Measurements from ENCODE around the gene HPS1.

The HPS1 gene

DNA sequence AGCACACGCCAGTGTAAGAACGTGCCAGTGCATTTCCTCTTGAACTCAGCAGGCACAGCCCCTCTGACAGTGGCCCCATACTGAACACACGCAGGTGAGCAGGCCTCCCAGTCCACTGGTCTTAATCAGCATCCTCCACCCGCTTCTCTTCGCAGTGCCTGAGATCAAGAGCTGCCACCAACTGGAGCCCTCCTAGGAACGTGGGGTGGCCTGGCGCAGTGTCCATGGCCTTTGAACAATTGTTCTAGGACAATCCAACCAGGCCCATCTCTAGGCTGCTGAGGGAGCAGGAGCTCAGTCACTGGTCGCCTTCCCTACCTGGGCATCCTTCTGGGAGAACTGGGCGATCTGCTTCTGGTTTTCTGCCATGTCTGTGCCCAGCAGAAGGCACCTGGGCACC is 47.0 kb downstream of the HPS1 start:
- Histone ChIP-seq H3K4me3 (ENCODE audit: low read depth, low read length) (no peak overlapping the region), H3K27ac (ENCODE audit: low read depth, low read length) (no peak overlapping the region), H3K36me3 (ENCODE audit: control insufficient read depth, insufficient read depth, low read length) (peaks cover 6% of the 10 kb centered on the region; the same call in 1 of the 2 replicates), H3K9me3 (ENCODE audit: control insufficient read depth, insufficient read depth, low read depth, low read length) (no peaks in the 10 kb centered on the region), H3K9ac (ENCODE audit: low read length) (no peak overlapping the region), H3K27me3 (ENCODE audit: control insufficient read depth, insufficient read depth, low read length) (no peaks in the 10 kb centered on the region), H3K4me1 (ENCODE audit: control insufficient read depth, insufficient read depth, low read length) (no peaks in the 10 kb centered on the region; the same call in 1 of the 2 replicates)

DNA sequence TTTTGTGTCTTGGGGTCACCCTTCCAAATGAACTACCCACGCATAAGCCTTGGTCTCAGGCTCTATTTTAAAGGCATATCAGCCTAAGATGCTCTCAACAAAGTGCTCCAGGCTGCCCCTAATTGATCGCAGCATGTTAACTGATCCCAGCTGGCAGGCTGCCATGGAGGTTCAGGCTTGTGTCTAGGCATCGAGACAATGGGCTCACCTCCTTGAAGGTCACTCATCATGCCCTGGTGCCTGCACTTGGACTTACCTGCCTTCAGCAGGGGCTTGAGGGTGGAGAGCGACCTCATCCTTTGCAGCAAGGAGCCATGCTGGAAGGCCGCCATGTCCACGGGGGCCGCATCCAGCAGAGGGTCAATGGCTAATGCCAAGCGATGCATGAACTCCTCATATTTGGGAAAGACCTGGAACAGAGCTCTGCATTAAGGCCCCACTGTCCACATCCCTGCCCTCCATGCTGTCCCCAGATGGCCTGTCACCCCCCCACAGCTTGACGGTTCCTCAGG is 49.6 kb downstream of the HPS1 start:
- Histone ChIP-seq H3K4me3 (ENCODE audit: low read depth, low read length) (no peak overlapping the region), H3K4me1 (ENCODE audit: control insufficient read depth, insufficient read depth, low read length) (no peaks in the 10 kb centered on the region), H3K27ac (ENCODE audit: low read depth, low read length) (no peak overlapping the region), H3K9me3 (ENCODE audit: control insufficient read depth, insufficient read depth, low read depth, low read length) (no peaks in the 10 kb centered on the region), H3K27me3 (ENCODE audit: control insufficient read depth, insufficient read depth, low read length) (no peaks in the 10 kb centered on the region), H3K9ac (ENCODE audit: low read length) (no peak overlapping the region), H3K36me3 (ENCODE audit: control insufficient read depth, insufficient read depth, low read length) (peaks cover 6% of the 10 kb centered on the region; the same call in 1 of the 2 replicates)

DNA sequence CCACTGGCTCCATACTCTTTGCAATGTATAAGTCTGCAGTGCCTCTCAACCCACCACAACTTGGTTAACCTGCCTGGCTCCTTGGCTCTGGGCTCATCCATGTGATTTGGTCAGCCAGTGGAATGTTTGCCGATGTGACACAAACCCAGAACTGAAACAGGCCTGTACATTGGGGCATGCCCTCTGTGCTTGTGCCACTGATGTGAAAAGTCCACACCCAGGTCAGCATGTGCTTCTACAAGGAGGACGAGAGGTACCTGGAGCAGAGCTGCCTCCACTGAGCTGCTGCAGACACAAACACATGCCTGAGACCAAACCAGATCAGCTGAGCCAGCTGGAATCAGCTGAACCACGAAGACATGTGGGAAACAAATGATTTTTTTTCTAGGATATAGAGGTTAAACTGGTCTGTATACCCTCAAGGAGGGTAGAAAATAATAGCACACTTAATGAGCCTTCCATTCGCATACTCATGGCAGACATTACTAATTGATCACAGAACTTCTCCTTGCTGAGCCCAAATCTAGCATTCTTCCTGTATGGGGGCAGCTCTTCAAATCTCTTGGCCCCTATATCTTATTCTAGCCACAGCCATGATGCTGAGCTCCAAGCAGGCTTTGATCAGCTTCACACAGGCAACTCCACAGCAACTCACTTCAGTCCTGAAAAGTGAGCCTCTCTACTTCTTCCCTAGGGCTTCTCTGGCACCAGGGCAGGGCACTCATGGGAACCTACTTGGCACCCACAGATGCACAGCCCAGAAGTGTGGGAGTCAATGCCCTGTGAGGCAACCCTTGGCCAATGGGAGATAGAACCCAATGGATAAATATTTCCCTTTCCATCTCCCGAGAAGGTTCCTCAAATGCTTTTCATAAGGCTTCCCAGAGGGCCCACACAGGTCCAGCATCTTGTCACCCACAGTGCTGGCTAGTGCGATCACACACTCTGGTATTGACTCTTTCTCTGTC is 50.4 kb downstream of the HPS1 start:
- Histone ChIP-seq H3K4me3 (ENCODE audit: low read depth, low read length) (no peak overlapping the region), H3K36me3 (ENCODE audit: control insufficient read depth, insufficient read depth, low read length) (peaks cover 6% of the 10 kb centered on the region; the same call in 1 of the 2 replicates), H3K9ac (ENCODE audit: low read length) (no peak overlapping the region)

DNA sequence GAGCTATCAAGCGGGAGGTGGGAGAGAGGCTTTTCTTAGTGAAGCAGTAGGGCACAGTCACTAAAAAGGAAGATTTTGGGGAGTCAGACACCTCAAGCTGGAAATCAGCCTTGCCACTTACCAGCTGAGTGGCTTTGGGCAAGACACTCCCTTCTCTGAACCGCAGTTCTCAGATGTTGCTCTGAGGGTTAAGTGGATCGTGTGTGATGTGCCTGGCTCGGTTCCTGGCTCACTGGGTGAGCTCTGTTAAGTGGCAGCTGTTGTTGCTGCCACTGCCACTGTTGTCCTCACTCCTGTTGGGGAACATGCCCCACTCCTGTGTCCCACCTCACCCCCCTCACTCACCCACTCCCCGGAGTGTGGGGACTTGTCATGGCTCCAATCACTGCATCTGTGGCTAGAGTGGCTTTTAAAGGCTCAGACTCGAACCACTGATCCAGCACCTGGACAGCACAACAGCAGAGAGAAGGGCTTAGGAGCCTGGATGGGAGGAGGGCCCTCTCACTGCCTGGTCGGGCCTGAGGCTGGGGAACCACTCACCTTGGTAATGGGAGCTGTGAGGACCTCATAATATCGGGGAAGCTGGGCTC is 51.8 kb downstream of the HPS1 start:
- Histone ChIP-seq H3K9ac (ENCODE audit: low read length) (no peak overlapping the region), H3K27ac (ENCODE audit: low read depth, low read length) (no peak overlapping the region), H3K4me3 (ENCODE audit: low read depth, low read length) (no peak overlapping the region), H3K36me3 (ENCODE audit: control insufficient read depth, insufficient read depth, low read length) (peaks cover 6% of the 10 kb centered on the region; the same call in 1 of the 2 replicates), H3K27me3 (ENCODE audit: control insufficient read depth, insufficient read depth, low read length) (no peaks in the 10 kb centered on the region), H3K9me3 (ENCODE audit: control insufficient read depth, insufficient read depth, low read depth, low read length) (no peaks in the 10 kb centered on the region), H3K4me1 (ENCODE audit: control insufficient read depth, insufficient read depth, low read length) (no peaks in the 10 kb centered on the region)

More for the DNA sequence above, 50.4 kb downstream of the HPS1 start:
- no peaks in the 10 kb centered on the region for H3K4me1 ChIP-seq (ENCODE audit: control insufficient read depth, insufficient read depth, low read length)
- H3K27ac ChIP-seq (ENCODE audit: low read depth, low read length), result no peak overlapping the region
- H3K27me3 ChIP-seq (ENCODE audit: control insufficient read depth, insufficient read depth, low read length), result no peaks in the 10 kb centered on the region
- H3K9me3 ChIP-seq (ENCODE audit: control insufficient read depth, insufficient read depth, low read depth, low read length), result no peaks in the 10 kb centered on the region

DNA sequence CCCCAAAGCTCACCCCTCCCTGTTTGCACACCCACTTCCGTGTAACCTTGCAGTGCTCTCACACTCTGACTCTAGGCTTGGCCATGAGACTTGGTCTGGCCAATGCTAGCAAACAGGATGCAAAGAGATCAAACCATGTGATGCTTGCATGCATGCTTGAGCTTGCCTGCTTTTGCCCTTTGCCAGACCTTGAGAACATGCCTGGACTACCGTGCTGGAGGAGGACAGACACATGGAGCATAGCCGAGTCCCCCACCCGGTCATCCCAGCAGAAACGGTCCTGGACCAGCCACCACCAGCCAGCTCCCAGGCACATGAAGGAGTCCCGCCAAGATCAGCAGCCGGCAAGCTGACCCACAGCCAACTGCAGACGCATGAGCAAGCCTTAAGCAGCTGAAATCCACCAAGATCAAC is 55.1 kb downstream of the HPS1 start:
- Histone ChIP-seq H3K4me3 (ENCODE audit: low read depth, low read length) (no peak overlapping the region), H3K36me3 (ENCODE audit: control insufficient read depth, insufficient read depth, low read length) (peaks cover under 1% of the 10 kb centered on the region; the same call in 1 of the 2 replicates), H3K27me3 (ENCODE audit: control insufficient read depth, insufficient read depth, low read length) (no peaks in the 10 kb centered on the region), H3K9me3 (ENCODE audit: control insufficient read depth, insufficient read depth, low read depth, low read length) (no peaks in the 10 kb centered on the region), H3K27ac (ENCODE audit: low read depth, low read length) (no peak overlapping the region), H3K9ac (ENCODE audit: low read length) (no peak overlapping the region), H3K4me1 (ENCODE audit: control insufficient read depth, insufficient read depth, low read length) (no peaks in the 10 kb centered on the region)

DNA sequence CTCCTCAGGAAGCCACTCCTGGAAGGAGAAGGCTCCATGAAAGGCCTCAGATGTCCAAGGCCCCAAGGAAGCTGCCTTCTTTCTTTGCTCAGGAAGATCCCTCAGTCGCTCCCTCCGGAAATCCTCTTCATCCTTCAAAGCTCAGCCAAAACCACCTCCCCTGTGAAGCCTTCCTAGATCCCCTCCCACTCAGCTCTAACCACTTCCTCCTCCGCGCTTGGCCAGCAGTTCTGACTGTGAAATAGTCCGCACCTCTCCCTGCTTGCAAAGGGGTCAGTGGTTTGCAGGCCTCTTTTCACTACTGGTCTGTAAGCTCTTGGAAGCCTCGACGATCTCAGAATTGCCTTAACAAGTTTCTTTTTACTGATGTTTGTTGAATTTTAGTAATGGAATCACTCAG is 55.7 kb downstream of the HPS1 start:
- Histone ChIP-seq H3K4me3 (ENCODE audit: low read depth, low read length) (no peak overlapping the region), H3K9ac (ENCODE audit: low read length) (no peak overlapping the region), H3K27me3 (ENCODE audit: control insufficient read depth, insufficient read depth, low read length) (no peaks in the 10 kb centered on the region), H3K4me1 (ENCODE audit: control insufficient read depth, insufficient read depth, low read length) (no peaks in the 10 kb centered on the region), H3K36me3 (ENCODE audit: control insufficient read depth, insufficient read depth, low read length) (no peaks in the 10 kb centered on the region), H3K9me3 (ENCODE audit: control insufficient read depth, insufficient read depth, low read depth, low read length) (no peaks in the 10 kb centered on the region), H3K27ac (ENCODE audit: low read depth, low read length) (no peak overlapping the region)

DNA sequence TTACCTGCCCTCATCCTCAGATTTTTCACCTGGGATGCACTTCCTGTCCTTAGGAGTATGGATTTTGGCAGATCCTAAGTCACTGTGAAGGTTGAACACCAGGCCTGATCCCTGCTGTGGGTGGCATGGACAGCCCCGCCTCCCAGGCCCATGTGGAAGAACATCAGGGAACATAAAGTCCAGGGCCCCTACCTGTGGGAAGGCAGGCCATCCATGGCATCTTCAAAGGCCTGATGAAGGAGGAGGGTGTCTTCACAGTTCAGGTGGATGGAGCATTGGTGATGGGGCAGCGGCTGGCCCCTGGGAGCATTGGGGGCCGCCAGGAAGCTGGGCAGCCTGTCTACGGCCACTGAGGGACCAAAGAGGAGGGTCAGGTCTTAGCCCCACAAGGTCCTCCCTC is 56.3 kb downstream of the HPS1 start:
- Histone ChIP-seq H3K4me3 (ENCODE audit: low read depth, low read length) (no peak overlapping the region), H3K9me3 (ENCODE audit: control insufficient read depth, insufficient read depth, low read depth, low read length) (no peaks in the 10 kb centered on the region), H3K4me1 (ENCODE audit: control insufficient read depth, insufficient read depth, low read length) (no peaks in the 10 kb centered on the region), H3K27ac (ENCODE audit: low read depth, low read length) (no peak overlapping the region), H3K36me3 (ENCODE audit: control insufficient read depth, insufficient read depth, low read length) (no peaks in the 10 kb centered on the region), H3K27me3 (ENCODE audit: control insufficient read depth, insufficient read depth, low read length) (no peaks in the 10 kb centered on the region), H3K9ac (ENCODE audit: low read length) (no peak overlapping the region)

DNA sequence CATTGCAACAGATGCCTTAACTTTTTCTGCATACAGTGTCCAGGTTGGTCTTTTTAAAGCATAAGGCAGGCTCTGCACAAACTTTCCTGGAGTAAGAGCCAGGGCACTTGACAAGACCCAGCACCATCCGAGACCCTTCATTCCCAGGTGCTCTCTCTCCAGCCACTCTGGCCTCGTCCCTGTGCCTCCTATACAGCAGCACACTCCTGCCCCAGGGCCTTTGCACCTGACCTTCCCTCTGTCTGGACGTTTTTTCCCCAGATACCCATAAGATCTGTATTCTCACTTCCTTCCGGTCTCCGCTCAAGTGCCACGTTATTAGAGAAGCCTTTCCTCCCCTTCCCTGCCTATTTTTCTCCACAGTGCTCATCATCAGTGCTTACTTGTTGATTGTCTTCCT is 57.3 kb downstream of the HPS1 start:
- no peak overlapping the region for H3K27ac ChIP-seq (ENCODE audit: low read depth, low read length)
- no peaks in the 10 kb centered on the region for H3K36me3 ChIP-seq (ENCODE audit: control insufficient read depth, insufficient read depth, low read length)
- no peak overlapping the region for H3K9ac ChIP-seq (ENCODE audit: low read length)
- H3K4me1 ChIP-seq (ENCODE audit: control insufficient read depth, insufficient read depth, low read length), result no peaks in the 10 kb centered on the region
- no peaks in the 10 kb centered on the region for H3K9me3 ChIP-seq (ENCODE audit: control insufficient read depth, insufficient read depth, low read depth, low read length)
- no peak overlapping the region for H3K4me3 ChIP-seq (ENCODE audit: low read depth, low read length)
- no peaks in the 10 kb centered on the region for H3K27me3 ChIP-seq (ENCODE audit: control insufficient read depth, insufficient read depth, low read length)

DNA sequence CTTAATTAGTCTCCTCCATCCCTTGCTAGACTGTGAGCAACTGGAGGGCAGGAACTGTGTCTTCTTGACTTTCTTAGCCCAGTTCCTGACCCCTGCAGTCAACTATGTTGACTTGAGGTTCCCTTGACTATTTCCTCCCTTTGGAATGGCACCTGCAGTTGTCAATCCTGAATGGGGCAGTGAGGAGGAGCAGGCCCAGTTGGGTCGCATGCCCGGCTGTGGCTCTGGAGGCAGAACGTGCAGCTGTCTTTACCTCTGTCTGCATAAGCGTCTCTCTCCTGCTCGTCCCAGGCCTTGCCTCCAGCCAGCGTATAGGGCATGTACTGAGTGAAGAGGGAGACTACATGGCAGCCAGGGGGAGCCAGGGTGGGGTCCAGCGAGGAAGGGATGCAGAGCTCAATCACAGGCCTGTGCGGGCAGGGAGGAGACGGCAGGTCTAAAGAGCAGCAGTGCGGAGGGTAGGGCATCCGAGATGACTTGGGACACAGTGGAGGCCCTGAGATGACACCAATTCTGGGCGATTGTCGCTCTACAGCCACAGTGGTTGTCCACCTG is 58.6 kb downstream of the HPS1 start:
- Histone ChIP-seq H3K4me1 (ENCODE audit: control insufficient read depth, insufficient read depth, low read length) (no peaks in the 10 kb centered on the region), H3K27ac (ENCODE audit: low read depth, low read length) (no peak overlapping the region), H3K9ac (ENCODE audit: low read length) (no peak overlapping the region), H3K36me3 (ENCODE audit: control insufficient read depth, insufficient read depth, low read length) (no peaks in the 10 kb centered on the region), H3K27me3 (ENCODE audit: control insufficient read depth, insufficient read depth, low read length) (no peaks in the 10 kb centered on the region), H3K4me3 (ENCODE audit: low read depth, low read length) (no peak overlapping the region), H3K9me3 (ENCODE audit: control insufficient read depth, insufficient read depth, low read depth, low read length) (no peaks in the 10 kb centered on the region)

DNA sequence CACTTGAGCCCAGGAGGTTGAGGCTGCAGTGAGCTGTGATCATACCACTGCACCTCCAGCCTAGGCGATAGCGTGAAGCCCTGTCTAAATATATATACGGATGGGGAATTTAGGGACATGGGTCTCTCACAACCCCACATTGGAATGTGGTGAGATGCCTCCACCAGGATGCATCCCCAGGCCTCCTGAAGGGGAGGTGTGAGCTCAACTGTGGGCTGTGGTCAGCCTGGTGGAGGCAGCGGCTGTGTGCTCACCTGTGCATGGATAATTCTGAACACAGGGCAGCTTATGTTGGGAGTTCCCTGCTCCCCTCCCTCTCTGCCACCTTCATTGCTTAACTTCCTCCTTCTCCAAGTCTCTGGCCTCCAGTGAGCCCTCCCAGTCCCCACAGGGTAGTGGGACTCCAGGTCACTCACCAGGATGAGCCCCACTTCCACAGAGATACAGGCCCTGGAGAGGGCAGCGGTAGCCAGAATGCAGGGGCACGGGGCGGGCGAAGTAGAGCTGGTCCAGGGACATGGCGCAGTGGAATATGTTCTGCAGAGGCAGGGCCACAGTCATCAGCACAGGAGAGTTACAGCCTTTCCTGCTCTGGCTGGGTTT is 62.1 kb downstream of the HPS1 start:
- Histone ChIP-seq H3K4me3 (ENCODE audit: low read depth, low read length) (no peak overlapping the region), H3K9ac (ENCODE audit: low read length) (no peak overlapping the region), H3K27me3 (ENCODE audit: control insufficient read depth, insufficient read depth, low read length) (no peaks in the 10 kb centered on the region), H3K9me3 (ENCODE audit: control insufficient read depth, insufficient read depth, low read depth, low read length) (no peaks in the 10 kb centered on the region), H3K4me1 (ENCODE audit: control insufficient read depth, insufficient read depth, low read length) (peaks cover 13% of the 10 kb centered on the region; the same call in 1 of the 2 replicates), H3K36me3 (ENCODE audit: control insufficient read depth, insufficient read depth, low read length) (no peaks in the 10 kb centered on the region), H3K27ac (ENCODE audit: low read depth, low read length) (no peak overlapping the region)
